OCI-LY7 (cell line): ENCODE measurements around the gene SNRNP25. TPM values are rescaled to one million over a fixed set of nuclear protein-coding genes. Genes with fewer than 3 reads are reported as not detected.

ENCODE experiments used
- BruUV-seq: library from RNA; stranded (reverse); fragments of 400-500 nt; replicated peaks from 2 replicates; lab custom pipeline; 2021; lab: Mats Ljungman, UMichigan
- CTCF ChIA-PET: fragments of 300-600 bp; sonication (Branson Sonifier 250); formaldehyde crosslinking; loops from one replicate; lab custom pipeline; 2022; ENCODE audit warnings: antibody characterized with exemption; ENCODE audit not compliant: unreplicated experiment; lab: Charles Lee
- POLR2A ChIA-PET: fragments of 300-600 bp; sonication (Branson Sonifier 250); formaldehyde crosslinking; loops from one replicate; lab custom pipeline; 2022; ENCODE audit warnings: antibody characterized with exemption; lab: Charles Lee
- DNase-seq: peaks from one replicate; pipeline ENCODE4 v3.0.0-alpha.2; 2015; ENCODE audit warnings: low spot score
- H2AFZ ChIP-seq: fragments of 200-600 bp; sonication (generic), shearing (Covaris generic); 2 replicates; pipeline ENCODE4 v1.6.1; 2014; ENCODE audit warnings: mild to moderate bottlenecking, antibody characterized with exemption, low read length, moderate library complexity
- H3K27ac ChIP-seq: fragments of 200-600 bp; sonication (generic); 2 replicates; pipeline ENCODE4 v1.5.1; 2014; ENCODE audit warnings: mixed run types, low read depth, mild to moderate bottlenecking, moderate library complexity, low read length, inconsistent platforms; ENCODE audit not compliant: poor library complexity, severe bottlenecking
- H3K36me3 ChIP-seq: fragments of 200-600 bp; sonication (generic); 2 replicates; pipeline ENCODE4 v1.6.1; 2014; ENCODE audit warnings: mild to moderate bottlenecking, antibody characterized with exemption, low read length, moderate library complexity, mixed read lengths; ENCODE audit not compliant: insufficient read depth
- H3K4me1 ChIP-seq: fragments of 200-600 bp; sonication (generic); 2 replicates; pipeline ENCODE4 v1.5.1; 2014; ENCODE audit warnings: mild to moderate bottlenecking, low read length; ENCODE audit not compliant: insufficient read depth, poor library complexity, severe bottlenecking
- H3K4me2 ChIP-seq: fragments of 200-600 bp; sonication (generic); 2 replicates; pipeline ENCODE4 v1.6.1; 2014; ENCODE audit warnings: mild to moderate bottlenecking, low read length
- H3K4me3 ChIP-seq: fragments of 200-600 bp; sonication (generic); 2 replicates; pipeline ENCODE4 v1.5.1; 2014; ENCODE audit warnings: mild to moderate bottlenecking, low read depth, low read length; ENCODE audit not compliant: poor library complexity, severe bottlenecking
- H3K79me2 ChIP-seq: fragments of 200-600 bp; sonication (generic); 2 replicates; pipeline ENCODE4 v1.6.1; 2016; ENCODE audit warnings: low read depth, mild to moderate bottlenecking, low read length, moderate library complexity, mixed read lengths; ENCODE audit not compliant: insufficient read depth
- H3K9me2 ChIP-seq: fragments of 200-600 bp; sonication (generic); 2 replicates; pipeline ENCODE4 v1.6.1; 2016; ENCODE audit warnings: mild to moderate bottlenecking, low read length, mixed read lengths; ENCODE audit not compliant: insufficient read depth
- H3K9me3 ChIP-seq: fragments of 200-600 bp; sonication (generic); 2 replicates; pipeline ENCODE4 v1.6.1; 2014; ENCODE audit warnings: mild to moderate bottlenecking, mixed run types, low read length, mixed read lengths
- H4K20me1 ChIP-seq: fragments of 200-600 bp; sonication (generic); 2 replicates; pipeline ENCODE4 v1.6.1; 2014; ENCODE audit warnings: mild to moderate bottlenecking, antibody characterized with exemption, low read length, moderate library complexity, mixed read lengths; ENCODE audit not compliant: insufficient read depth
- CTCF ChIP-seq: fragments of 200-600 bp; sonication (generic); conservative IDR thresholded peaks from 2 replicates; pipeline ENCODE4 v1.5.1; 2014; ENCODE audit warnings: mild to moderate bottlenecking, antibody characterized with exemption, low read length, moderate library complexity, mixed read lengths
- EZH2phosphoT487 ChIP-seq: fragments of 200-600 bp; sonication (generic); IDR thresholded peaks from 2 replicates; pipeline ENCODE4 v1.6.1; 2018; ENCODE audit warnings: low read depth, borderline replicate concordance, mild to moderate bottlenecking, mixed run types, antibody characterized with exemption, low read length, moderate library complexity, mixed read lengths
- intact Hi-C: fragments of 100-400 bp; cut with micrococcal nuclease; formaldehyde crosslinking; loops from one replicate; pipeline ENCODE4 v1.10.0; 2022; ENCODE audit not compliant: unreplicated experiment
- total RNA-seq, 2 experiments: library from RNA; depleted of rRNA in 1 of 2; stranded (reverse); fragments of >200 nt in 1 of 2; shearing (Covaris generic) in 1 of 2; gene quantifications; 2 replicates each; pipeline ENCODE4 v1.2.3, GENCODE V29; 2014 to 2022

SNRNP25 gene
- total RNA-seq, 2 experiments from 2014 or later = 61.4 to 68.3 TPM

DNA sequence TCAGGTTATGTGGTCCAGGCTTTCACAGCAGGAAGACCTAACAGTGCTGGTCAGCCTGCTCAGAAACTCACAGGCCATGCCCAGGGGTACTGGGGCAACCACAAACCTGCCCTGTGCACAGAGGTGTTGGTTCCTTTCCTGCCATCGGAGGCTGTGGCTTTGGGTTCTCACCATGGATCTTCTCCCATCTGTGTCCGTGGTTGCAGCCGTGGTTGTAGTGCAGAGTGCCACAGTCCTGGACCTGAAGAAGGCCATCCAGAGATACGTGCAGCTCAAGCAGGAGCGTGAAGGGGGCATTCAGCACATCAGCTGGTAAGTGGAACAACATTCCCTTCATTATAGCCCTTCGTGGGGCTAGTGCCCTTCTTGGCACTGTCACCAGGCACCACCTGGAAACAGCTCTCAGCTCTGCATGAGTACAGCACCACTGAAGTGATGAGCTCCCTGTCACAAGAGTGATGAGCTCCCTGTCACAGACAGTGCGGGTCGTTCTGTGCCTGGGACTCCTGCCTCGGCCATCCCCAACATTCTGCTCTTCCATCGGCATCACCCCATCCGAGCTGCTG lies 2.0 kb downstream of the SNRNP25 start:
- Histone ChIP-seq H2AFZ (no peak overlapping the region), H3K36me3 (peaks cover 60% of the 10 kb centered on the region), H3K4me3 (no peak overlapping the region), H3K9me2 (no peaks in the 10 kb centered on the region), H3K9me3 (no peaks in the 10 kb centered on the region; the same call in 1 of the 2 replicates), H3K4me2 (no peak overlapping the region), H3K79me2 (peaks cover 42% of the 10 kb centered on the region), H3K4me1 (peaks cover 18% of the 10 kb centered on the region), H3K27ac (no peak overlapping the region), H4K20me1 (peaks cover 10% of the 10 kb centered on the region)
- DNase-seq = no peak
- CTCF ChIA-PET = no interaction called here
- intact Hi-C loops = no loop called here
- POLR2A ChIA-PET = no interaction called here
- no peak for TF ChIP-seq CTCF
- TF ChIP-seq EZH2phosphoT487 = no peak
- BruUV-seq = no TSS peak

- H3K9me2 ChIP-seq = no peaks in the 10 kb centered on the region
- DNase-seq = no peak
- no peak overlapping the region for H2AFZ ChIP-seq
- H4K20me1 ChIP-seq = peaks cover 3% of the 10 kb centered on the region; the same call in 1 of the 2 replicates
- peaks cover 35% of the 10 kb centered on the region for H3K79me2 ChIP-seq
- H3K4me1 ChIP-seq = peaks cover 15% of the 10 kb centered on the region
- TF ChIP-seq EZH2phosphoT487 (no peak), CTCF (no peak)
- ChIA-PET POLR2A (no interaction called here), CTCF (no interaction called here)
- no TSS peak for BruUV-seq
- H3K9me3 ChIP-seq = no peaks in the 10 kb centered on the region; the same call in 1 of the 2 replicates
- no peak overlapping the region for H3K4me2 ChIP-seq
- intact Hi-C loops = no loop called here
- no peak overlapping the region for H3K4me3 ChIP-seq
- H3K36me3 ChIP-seq = peaks cover 53% of the 10 kb centered on the region
- no peak overlapping the region for H3K27ac ChIP-seq
These were observed 2.8 kb downstream of the SNRNP25 start for GRCh38 chr16:56231-56927.

DNA sequence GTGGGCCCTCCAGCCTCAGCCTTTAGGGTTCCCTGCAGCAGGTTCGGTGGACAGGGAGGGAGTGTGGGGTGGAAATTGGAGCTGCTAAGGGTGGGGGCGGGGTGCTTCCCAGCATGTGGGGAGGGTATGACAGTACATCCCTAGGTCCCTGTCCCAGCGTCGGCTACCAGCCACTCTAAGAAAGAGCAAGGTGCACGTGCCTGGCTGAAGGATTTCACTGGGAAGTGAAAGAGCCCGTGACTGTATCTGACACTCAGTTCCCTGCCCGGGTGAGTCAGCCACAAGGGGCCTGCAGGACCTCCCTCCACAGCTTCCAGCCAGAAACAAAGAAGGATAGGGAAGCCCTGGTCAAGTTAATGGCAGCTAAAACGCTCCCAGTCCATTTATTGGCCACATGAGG lies 4.1 kb downstream of the SNRNP25 start:
- no TSS peak for BruUV-seq
- POLR2A ChIA-PET = no interaction called here
- intact Hi-C loops = no loop called here
- Histone ChIP-seq H3K27ac (no peak overlapping the region), H3K9me2 (no peaks in the 10 kb centered on the region), H3K9me3 (no peaks in the 10 kb centered on the region), H3K4me2 (no peak overlapping the region), H4K20me1 (no peaks in the 10 kb centered on the region), H3K79me2 (peaks cover 22% of the 10 kb centered on the region), H2AFZ (no peak overlapping the region), H3K36me3 (peaks cover 43% of the 10 kb centered on the region), H3K4me1 (peaks cover 11% of the 10 kb centered on the region), H3K4me3 (no peak overlapping the region)
- no peak for TF ChIP-seq EZH2phosphoT487
- no peak for TF ChIP-seq CTCF
- CTCF ChIA-PET = no interaction called here
- no peak for DNase-seq
